ENCODE results near the gene SLC9A4.

GRCh38 chr2:102494570-102494969, 21.5 kb downstream of the SLC9A4 start:
- TF ChIP-seq EP300 (IDR thresholded peaks at IDR 0.05) = no peak
- TF ChIP-seq, protein P1, sequence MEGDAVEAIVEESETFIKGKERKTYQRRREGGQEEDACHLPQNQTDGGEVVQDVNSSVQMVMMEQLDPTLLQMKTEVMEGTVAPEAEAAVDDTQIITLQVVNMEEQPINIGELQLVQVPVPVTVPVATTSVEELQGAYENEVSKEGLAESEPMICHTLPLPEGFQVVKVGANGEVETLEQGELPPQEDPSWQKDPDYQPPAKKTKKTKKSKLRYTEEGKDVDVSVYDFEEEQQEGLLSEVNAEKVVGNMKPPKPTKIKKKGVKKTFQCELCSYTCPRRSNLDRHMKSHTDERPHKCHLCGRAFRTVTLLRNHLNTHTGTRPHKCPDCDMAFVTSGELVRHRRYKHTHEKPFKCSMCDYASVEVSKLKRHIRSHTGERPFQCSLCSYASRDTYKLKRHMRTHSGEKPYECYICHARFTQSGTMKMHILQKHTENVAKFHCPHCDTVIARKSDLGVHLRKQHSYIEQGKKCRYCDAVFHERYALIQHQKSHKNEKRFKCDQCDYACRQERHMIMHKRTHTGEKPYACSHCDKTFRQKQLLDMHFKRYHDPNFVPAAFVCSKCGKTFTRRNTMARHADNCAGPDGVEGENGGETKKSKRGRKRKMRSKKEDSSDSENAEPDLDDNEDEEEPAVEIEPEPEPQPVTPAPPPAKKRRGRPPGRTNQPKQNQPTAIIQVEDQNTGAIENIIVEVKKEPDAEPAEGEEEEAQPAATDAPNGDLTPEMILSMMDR (IDR thresholded peaks at IDR 0.05) = no peak

Data from ovary (tissue), 3 donors.